Rectal smooth muscle tissue (tissue), 1 donor: Measurements from ENCODE around the gene CHSY1.

ENCODE experiments used
- H3K27ac ChIP-seq: one replicate; pipeline ENCODE4 v1.7.0; 2013; ENCODE audit warnings: low read depth, low read length, inconsistent platforms
- H3K27me3 ChIP-seq: one replicate; pipeline ENCODE4 v1.7.0; 2013; ENCODE audit warnings: low read length; ENCODE audit not compliant: control insufficient read depth, insufficient read depth
- H3K36me3 ChIP-seq: one replicate; pipeline ENCODE4 v1.7.0; 2013; ENCODE audit warnings: low read length; ENCODE audit not compliant: control insufficient read depth, insufficient read depth
- H3K4me1 ChIP-seq: one replicate; pipeline ENCODE4 v1.7.0; 2013; ENCODE audit warnings: low read length; ENCODE audit not compliant: control insufficient read depth, insufficient read depth
- H3K4me3 ChIP-seq: one replicate; pipeline ENCODE4 v1.7.0; 2013; ENCODE audit warnings: low read length
- H3K9ac ChIP-seq: one replicate; pipeline ENCODE4 v1.7.0; 2013; ENCODE audit warnings: low read length

Gene CHSY1

GRCh38 chr15:101151288-101151687 lies 100.6 kb downstream of the CHSY1 start:
- Histone ChIP-seq H3K4me3 (no peak overlapping the region), H3K36me3 (no peaks in the 10 kb centered on the region), H3K4me1 (no peaks in the 10 kb centered on the region), H3K9ac (no peak overlapping the region), H3K27ac (no peak overlapping the region), H3K27me3 (no peaks in the 10 kb centered on the region)

GRCh38 chr15:101150723-101151040 lies 101.2 kb downstream of the CHSY1 start:
- Histone ChIP-seq H3K4me3 (no peak overlapping the region), H3K36me3 (no peaks in the 10 kb centered on the region), H3K27ac (no peak overlapping the region), H3K4me1 (no peaks in the 10 kb centered on the region), H3K27me3 (no peaks in the 10 kb centered on the region), H3K9ac (no peak overlapping the region)

GRCh38 chr15:101149864-101150722 lies 101.8 kb downstream of the CHSY1 start:
- H3K4me3 ChIP-seq, result no peak overlapping the region
- no peak overlapping the region for H3K27ac ChIP-seq
- H3K27me3 ChIP-seq, result no peaks in the 10 kb centered on the region
- no peaks in the 10 kb centered on the region for H3K4me1 ChIP-seq
- no peak overlapping the region for H3K9ac ChIP-seq
- no peaks in the 10 kb centered on the region for H3K36me3 ChIP-seq

- H3K4me1 ChIP-seq, result no peaks in the 10 kb centered on the region
- H3K9ac ChIP-seq, result no peak overlapping the region
- no peak overlapping the region for H3K4me3 ChIP-seq
- no peaks in the 10 kb centered on the region for H3K36me3 ChIP-seq
- no peaks in the 10 kb centered on the region for H3K27me3 ChIP-seq
- no peak overlapping the region for H3K27ac ChIP-seq
These were observed 102.8 kb downstream of the CHSY1 start for GRCh38 chr15:101148881-101149664.

- Histone ChIP-seq H3K9ac (no peak overlapping the region), H3K4me3 (no peak overlapping the region), H3K27me3 (no peaks in the 10 kb centered on the region), H3K27ac (no peak overlapping the region), H3K36me3 (no peaks in the 10 kb centered on the region), H3K4me1 (no peaks in the 10 kb centered on the region)
These were observed 103.5 kb downstream of the CHSY1 start for GRCh38 chr15:101148166-101148880.

- no peak overlapping the region for H3K9ac ChIP-seq
- H3K4me1 ChIP-seq, result no peaks in the 10 kb centered on the region
- no peaks in the 10 kb centered on the region for H3K36me3 ChIP-seq
- no peak overlapping the region for H3K4me3 ChIP-seq
- H3K27ac ChIP-seq, result no peak overlapping the region
- H3K27me3 ChIP-seq, result no peaks in the 10 kb centered on the region
These were observed 104.7 kb downstream of the CHSY1 start for GRCh38 chr15:101147181-101147580.

- Histone ChIP-seq H3K4me3 (no peak overlapping the region), H3K27me3 (no peaks in the 10 kb centered on the region), H3K9ac (no peak overlapping the region), H3K27ac (no peak overlapping the region), H3K4me1 (no peaks in the 10 kb centered on the region), H3K36me3 (no peaks in the 10 kb centered on the region)
These were observed 105.6 kb downstream of the CHSY1 start for GRCh38 chr15:101146118-101146702.

GRCh38 chr15:101145362-101145761 lies 106.5 kb downstream of the CHSY1 start:
- H3K4me3 ChIP-seq, result no peak overlapping the region
- no peaks in the 10 kb centered on the region for H3K27me3 ChIP-seq
- H3K4me1 ChIP-seq, result no peaks in the 10 kb centered on the region
- H3K9ac ChIP-seq, result no peak overlapping the region
- H3K36me3 ChIP-seq, result no peaks in the 10 kb centered on the region
- H3K27ac ChIP-seq, result no peak overlapping the region

- no peaks in the 10 kb centered on the region for H3K27me3 ChIP-seq
- no peak overlapping the region for H3K27ac ChIP-seq
- no peaks in the 10 kb centered on the region for H3K36me3 ChIP-seq
- no peaks in the 10 kb centered on the region for H3K4me1 ChIP-seq
- H3K4me3 ChIP-seq, result no peak overlapping the region
- H3K9ac ChIP-seq, result no peak overlapping the region
These were observed 108.5 kb downstream of the CHSY1 start for GRCh38 chr15:101143321-101143720.

- H3K4me3 ChIP-seq, result no peak overlapping the region
- no peak overlapping the region for H3K9ac ChIP-seq
- no peak overlapping the region for H3K27ac ChIP-seq
- no peaks in the 10 kb centered on the region for H3K36me3 ChIP-seq
- no peaks in the 10 kb centered on the region for H3K27me3 ChIP-seq
- H3K4me1 ChIP-seq, result no peaks in the 10 kb centered on the region
These were observed 109.1 kb downstream of the CHSY1 start for GRCh38 chr15:101142711-101143110.

GRCh38 chr15:101141926-101142527 lies 109.8 kb downstream of the CHSY1 start:
- H3K27me3 ChIP-seq, result no peaks in the 10 kb centered on the region
- no peak overlapping the region for H3K4me3 ChIP-seq
- H3K9ac ChIP-seq, result no peak overlapping the region
- no peak overlapping the region for H3K27ac ChIP-seq
- no peaks in the 10 kb centered on the region for H3K4me1 ChIP-seq
- H3K36me3 ChIP-seq, result no peaks in the 10 kb centered on the region

GRCh38 chr15:101140697-101141065 lies 111.2 kb downstream of the CHSY1 start:
- H3K4me1 ChIP-seq, result no peaks in the 10 kb centered on the region
- H3K27ac ChIP-seq, result no peak overlapping the region
- H3K27me3 ChIP-seq, result no peaks in the 10 kb centered on the region
- H3K4me3 ChIP-seq, result no peak overlapping the region
- no peaks in the 10 kb centered on the region for H3K36me3 ChIP-seq
- H3K9ac ChIP-seq, result no peak overlapping the region
